Measurements from ENCODE around the gene FAAH.

Gene FAAH

DNA sequence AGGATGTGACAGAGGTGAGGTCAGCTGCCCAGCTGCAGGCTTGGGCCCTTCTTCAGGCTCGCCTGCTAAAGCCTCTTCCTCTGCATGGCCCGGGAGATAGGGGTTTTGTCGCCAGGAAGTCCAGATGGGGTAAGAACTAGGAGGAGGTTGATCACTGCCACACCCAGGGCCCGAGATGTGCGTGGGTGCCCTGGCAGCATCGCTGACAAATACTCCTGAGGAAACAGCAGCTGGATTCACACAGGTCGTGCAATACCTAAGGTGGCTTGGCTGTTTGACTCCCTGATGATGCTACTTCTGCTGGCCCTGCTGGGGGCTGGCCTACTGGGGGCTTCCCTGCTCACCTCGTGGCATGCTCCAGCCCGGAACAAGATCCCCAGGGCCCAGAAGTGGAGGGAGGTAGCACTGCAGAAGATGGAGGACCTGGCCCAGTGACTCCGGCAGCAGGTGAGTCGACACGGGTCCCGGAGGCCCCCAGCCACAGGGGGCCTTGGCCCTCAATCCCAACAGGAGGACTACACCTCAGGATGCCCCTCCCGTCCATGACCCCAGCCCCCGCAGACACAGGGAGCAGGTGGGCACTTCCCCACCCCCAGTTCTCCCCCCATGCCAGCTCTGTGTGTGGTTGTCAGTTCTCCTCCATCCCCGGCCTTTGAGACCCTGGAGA, 29.6 kb downstream of the FAAH start:
- no peak for DNase-seq

DNA sequence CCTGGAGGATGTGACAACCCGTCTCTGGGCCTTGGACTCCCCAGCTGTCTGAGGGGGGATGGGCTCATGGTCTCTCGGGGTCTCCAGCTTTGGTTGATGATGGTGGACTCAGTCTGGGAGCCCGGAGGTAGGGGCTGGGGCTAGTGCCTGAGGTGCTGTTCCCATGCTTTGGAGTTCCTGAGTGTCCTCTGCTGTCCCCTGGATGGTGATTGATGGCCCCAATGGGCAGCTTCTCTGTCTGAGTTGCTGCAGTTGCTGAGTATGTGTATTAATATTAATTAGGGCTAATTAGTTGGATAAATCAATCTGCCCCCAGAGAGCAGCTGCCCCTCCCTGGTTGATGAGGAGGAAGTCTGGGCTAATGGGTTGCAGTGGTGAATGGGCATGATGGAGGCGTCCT, 30.6 kb downstream of the FAAH start:
- no peak for DNase-seq

DNA sequence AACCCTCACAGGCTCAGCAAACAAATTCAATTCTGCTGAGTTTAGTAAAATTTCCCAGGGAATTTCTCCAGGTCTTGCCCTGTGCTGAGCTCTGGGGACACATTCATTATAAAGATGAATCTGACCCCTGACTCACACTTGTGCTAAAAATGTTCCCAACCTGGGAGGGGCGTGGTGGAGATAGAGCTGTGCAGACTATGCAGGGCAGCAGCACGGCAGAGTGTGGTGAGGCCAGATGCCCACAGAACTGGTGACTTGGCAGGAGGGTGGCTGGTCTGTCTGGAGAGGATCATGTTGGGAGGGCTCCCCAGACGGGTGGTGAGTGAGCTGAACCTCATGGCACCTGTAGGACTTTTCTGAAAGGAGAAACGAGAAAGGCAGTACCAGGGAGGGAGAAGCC, 31.6 kb downstream of the FAAH start:
- no peak for DNase-seq

DNA sequence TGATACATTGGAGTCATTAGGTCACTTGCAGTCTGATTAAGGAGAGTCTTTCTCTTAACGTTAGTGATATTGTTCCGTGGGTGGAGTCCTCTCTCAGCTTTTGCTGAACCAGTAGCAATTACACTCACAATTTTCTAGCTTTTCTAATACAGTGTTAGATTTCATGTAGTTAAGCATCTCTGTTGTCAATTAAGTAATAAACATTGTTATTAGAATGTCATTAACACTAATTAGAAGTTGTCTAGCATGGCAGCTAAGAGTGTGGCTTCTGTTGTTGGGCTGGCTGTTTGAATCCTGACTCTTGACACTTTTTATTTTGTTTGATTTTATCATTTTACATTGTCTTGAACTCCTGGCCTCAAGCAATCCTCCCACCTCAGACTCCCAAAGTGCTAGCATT, 33.4 kb downstream of the FAAH start:
- no peak for DNase-seq

DNA sequence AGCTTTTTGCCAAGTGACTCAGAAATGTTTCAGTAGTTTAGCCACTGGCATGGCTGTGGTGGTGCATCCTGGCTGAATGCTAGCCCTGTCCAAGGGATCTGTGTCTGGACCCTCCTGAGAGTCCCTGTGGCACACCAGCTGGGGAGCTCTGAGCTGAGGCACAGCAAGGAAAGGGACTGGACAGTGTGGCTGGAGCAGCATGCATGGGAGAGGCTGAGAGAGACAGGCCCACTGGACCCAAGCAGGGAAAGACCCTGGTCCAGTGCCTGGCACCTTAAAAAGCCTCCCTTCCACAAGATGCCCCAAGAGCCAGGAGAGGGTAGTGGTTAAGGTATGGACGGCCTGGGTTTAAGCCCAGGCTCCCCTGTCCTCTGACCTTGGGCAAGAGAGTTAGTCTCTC, 35.3 kb downstream of the FAAH start:
- no peak for DNase-seq

DNA sequence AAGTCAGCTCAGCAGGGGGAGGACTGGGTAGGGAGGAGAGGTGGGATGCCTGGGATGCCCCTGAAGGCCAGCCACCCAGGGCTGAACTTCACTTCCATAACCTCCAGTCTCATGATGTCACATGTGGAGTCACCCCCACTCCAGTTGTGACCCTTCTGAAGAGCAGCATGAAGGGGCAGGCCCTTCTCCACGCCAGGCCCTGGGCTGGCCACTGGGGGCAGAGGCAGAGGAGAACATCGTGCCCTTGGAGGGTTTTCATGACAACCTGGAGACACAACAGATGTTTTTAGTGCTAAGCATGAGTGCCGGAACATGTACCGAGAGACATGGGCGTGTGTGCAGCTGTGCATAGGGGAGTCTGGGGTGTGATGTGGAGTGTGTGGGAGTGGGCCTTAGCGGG, 37.6 kb downstream of the FAAH start:
- DNase-seq: no peak

DNA sequence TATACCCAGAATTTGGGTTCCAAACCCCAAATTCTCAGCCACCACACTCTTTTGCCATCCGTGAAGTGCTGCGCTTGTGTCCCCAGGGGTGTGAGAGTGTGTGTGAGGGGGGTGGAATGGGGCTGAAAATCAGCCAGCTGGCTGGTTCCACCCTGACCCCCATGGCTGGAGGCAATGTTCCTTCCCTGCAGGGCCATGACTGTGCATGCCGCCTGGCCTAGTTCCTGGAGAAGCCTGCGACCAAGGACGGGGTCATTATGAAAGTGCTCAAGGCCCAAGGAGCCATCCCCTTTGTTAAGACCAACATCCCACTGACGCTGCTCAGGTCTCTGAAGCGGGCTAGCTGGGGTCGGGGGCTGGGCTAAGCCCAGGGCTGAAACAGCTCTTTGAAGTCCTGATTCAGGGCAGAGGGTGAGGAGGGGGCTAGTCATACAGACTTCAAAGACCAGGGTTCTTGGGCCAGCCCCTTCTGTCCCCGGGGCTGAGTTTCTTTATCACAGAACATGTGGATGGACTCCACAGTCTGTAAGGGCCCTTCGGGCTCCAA, 38.7 kb downstream of the FAAH start:
- no peak for DNase-seq

DNA sequence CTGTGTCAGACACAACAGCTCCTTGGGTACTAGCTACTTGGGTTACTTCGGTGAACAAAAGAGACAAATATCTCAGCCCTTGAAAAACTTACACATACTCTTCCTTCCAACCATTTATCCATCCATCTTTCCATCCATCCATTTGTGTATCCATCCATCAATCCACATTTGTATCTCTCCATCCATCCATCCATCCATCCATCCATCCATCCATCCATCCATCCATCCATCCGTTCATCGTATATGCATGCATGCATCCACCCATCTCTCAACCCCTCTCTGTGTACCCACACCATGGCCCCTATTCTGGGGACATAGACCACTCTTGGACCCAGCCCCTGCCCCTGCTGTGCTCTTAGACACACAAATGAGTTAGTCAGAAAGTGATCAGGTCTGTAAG, 40.2 kb downstream of the FAAH start:
- no peak for DNase-seq

DNA sequence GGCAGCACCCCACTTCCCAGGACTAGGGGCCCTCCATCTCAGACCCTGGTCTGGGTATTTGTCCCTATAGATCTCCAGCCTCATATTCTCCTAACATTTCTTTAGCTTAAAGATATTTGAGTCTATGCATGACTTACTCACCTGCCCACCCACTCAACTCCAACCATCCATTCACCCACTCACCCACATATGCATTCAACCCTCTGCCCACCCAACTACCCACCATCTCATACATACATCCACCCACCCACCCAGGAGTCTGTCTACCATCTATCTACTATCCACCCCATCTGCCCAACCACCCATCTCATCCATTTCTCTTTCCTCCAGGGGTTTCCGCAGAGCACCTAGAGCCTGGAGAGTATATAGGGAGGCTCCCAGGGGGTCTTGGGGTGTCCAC, 42.7 kb downstream of the FAAH start:
- DNase-seq: no peak

DNA sequence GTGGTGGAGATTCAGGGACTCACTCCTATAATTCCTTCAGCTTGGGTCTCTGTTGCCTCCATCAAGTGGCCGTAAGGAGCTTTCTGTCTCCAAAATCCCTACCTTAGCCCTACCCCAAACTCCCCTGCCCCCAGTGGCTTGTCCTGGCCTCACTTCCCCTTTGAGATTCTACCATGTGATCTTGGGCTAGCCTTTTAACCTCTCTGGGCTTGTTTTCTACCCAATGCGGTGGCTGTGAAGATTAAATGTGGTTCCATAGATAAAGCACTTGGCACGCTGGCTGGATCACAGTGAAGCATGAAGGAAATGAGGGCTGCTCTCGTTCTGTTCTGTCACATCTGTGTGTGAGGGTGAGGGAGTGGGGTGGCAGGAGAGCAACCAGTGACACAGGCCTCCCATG, 43.6 kb downstream of the FAAH start:
- DNase-seq: no peak

DNA sequence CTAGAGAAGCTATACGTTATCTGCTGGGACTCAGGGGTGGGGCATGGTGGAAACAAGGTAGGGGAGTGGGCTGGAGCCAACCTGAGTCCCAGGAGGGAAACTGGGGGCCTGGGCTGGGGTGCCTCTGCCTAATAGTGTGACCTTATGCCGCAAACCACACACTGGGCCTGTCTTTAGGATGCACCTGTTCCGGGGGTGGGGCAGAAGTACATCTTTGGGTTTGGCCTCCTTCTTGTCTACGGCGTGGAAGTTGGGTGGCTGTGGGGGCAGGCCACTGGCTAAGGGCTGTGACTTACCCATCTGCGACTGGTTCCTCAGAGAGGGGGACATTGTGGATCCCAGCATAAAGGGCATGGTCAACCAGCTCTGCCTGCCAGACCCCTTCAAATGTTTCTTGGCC, 44.2 kb downstream of the FAAH start:
- DNase-seq: no peak

DNA sequence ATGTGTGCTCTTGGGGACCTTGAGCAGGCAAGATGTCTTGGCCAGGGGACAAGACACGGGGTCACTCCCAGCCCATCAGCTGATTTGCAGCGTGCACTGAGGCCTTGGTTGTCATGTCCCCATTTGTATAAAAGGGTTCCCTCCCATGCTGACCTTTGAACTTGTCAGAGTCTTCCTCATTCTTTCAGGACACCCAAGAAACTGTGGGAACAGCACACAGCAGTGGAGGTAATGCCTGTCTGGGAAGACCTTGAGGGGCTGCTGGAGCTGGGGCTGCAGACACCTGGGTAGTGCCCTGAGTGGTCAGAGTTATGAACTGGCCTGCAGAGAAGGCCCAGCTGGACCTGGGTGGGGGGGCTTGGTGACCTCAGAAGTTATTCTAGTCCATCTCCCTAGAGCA, 46.4 kb downstream of the FAAH start:
- no peak for DNase-seq

DNA sequence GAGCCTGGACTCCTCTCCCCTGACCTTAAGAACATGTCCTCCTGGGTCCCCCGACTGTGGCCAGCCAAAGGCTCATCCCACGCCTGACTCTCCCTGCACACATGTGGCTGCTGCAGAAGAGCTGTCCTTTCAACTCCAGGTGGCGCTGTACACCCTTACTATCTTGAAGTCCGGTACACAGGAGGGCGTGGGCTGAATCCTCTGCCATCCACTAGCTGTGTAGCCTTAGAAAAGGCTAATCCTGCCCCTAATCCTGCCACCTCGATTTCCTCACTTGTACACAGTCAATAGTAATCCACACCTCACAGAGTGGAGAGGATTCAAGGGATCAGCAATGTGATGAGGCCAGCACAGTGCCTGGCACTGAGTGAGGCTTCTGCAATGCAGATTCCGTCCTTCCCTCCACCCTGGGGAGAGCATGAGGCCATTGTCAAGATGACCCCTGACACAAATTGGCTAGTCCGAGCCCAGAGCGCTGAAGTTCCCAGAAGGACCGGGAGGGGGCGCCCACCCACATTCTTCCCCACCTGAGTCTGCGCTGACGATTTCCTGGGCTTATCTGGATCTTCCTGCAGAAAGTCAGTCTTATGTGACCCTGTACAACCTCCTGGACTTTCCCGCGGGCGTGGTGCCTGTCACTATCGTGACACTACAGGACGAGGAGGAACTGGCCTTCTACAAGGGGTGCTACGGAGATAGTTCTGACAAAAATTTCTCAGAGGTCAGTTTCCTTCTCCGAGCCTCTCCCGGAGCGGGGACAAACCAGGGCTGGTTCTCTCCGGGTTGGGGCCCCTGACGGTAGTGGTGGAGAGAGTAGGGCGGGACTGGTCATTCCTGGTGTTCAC, 48.4 kb downstream of the FAAH start:
- peak; percentile 88 to 90 for DNase-seq

DNA sequence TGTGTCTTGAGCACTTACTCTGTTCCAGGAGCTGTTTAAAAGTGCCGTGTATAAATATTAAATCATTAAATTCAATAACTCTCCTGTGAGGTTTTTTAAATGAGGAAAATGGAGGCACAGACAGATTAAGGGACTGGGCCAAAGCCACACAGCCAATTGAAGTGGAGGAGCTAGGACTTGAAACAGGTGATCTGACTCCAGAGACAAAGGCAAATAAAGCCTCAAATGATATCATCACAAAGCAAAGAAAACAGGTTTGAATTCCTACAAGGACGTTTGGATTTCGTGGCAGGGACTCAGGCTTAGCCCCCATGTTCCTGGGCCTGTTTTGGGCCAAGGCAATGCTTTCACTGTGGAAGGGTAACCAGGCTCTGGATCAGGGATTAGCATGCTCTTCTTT, 50.3 kb downstream of the FAAH start:
- no peak for DNase-seq

DNA sequence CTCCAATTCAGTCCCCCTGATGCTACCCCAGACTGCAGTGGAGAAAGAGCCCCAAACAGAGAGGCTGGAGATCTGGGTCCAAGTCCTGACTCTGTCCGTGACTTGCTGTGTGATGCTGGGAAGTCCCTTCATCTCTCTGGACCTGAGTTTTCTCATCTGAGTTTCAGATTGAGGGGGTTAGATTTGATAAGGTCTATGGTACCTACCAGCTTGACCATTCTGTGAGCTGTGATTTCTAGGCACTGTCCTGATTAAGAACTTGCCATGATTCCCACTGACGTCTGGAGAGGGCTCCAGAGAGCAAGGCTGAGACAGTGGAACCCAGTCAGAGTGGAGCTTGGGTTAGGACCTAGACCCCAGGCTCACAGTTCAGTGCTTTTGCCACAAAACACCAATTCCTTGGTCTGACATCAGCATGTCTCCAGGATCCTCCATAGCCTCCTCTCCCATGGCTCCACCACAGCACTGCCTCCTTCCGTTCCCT, 51.7 kb downstream of the FAAH start:
- no peak for DNase-seq

DNA sequence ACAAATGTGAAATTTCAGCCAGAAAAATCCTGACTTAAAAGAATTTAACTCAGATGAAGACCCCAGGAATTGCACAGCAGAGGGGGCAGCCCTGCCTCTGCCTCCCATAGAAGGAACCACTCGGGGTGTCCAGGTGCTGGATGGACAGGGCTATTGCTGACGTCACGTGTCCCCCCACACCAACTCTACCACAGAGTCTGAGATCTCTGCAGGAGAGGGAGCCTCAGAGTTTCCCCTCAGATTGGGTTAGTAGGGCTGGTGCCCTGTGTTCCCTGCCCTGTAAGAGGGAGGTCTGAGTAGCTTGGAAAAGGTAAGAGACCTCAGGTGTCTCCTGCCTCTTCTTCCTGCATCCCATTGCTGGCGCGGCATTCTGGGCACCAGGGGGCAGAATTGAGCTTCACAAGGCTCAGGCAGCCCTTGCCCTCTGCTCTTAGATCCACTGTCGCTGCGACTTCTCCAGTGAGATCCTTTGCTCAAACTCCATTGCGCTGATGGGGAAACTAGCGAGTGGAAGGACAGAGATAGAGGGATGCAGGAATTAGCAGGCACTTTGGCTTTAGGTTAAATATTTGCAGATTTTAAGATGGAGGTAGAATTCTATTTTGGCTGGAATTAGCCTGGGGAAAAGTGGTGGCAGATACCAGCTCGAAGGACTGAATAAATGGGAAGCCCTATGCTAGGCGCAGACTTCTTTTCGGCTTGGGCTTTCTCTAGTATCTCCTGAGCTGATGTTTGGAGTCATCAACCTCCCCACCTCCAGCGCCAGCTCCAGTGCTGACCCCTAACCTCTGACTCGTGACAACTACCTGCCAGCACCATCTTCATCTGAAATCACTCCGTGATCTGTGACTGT, 52.8 kb downstream of the FAAH start:
- DNase-seq: peak; percentile 88 to 89

DNA sequence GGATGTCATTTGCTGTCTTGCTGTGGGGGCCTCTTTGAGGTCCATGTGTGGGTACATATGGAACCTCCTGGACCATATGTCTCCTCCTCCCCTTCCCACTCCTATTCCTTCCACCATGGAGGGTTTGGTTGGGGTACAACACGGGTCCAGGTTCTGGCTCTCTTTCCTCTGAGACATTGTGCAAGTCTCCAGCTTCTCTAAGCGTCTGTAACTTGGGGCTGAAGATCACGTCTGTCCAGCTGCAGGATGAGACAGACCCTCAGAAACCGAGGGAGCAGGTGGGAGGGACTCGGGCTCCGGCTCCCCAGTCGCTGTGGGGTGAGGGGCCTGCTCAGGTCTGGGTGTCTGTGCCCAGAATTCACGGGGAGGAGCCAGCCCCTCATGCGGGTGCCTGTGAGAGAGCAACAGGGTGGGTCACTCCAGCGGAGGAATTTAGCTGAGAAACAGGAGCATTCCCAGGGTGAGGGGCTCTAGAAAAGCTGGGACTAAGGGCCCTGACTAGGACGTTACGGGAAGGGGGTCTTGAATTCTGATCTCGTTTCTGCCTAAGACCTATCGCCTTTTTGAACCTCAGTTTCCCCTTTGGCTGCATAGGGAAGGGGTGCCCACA, 53.5 kb downstream of the FAAH start:
- no peak for DNase-seq

DNA sequence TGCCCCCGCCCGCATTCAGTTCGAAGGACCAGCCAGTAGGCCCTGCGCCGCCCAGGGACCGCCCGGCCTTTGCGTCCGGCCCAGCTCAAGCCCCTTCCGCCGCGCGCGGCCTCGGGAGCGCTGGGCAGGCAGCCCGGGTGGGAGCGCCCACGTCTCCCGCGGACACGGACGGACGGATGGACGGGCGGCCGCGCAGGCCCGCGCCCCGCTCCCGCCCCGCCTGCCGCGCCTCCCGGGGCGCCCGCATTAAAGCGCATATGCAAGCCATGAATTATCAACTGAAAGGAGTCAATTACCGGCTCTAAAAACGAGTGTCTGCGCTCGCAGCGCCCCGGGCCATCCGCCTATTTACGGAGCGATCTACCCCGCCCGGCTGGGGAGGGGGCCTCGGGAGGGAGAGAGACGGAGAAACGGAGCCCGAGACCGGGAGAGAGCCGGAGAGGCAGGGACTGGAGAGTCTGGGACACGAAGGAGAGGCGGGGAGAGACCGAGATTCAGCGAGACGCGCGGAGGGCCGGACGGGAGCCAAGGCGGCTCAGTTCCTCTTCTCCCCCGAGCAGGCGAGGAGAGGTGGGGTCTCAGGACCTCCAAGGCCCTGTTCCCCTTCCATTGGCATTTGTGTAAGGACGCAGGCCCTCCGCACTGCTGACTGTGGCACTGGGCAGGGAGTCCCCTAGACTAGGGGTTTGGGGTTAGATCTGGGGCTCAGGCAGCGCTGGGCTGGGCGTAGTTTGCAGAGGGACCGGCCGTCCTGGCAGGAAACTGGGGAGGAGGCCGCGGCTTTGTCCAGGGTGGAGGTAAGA, 54.2 kb downstream of the FAAH start:
- no peak for DNase-seq

DNA sequence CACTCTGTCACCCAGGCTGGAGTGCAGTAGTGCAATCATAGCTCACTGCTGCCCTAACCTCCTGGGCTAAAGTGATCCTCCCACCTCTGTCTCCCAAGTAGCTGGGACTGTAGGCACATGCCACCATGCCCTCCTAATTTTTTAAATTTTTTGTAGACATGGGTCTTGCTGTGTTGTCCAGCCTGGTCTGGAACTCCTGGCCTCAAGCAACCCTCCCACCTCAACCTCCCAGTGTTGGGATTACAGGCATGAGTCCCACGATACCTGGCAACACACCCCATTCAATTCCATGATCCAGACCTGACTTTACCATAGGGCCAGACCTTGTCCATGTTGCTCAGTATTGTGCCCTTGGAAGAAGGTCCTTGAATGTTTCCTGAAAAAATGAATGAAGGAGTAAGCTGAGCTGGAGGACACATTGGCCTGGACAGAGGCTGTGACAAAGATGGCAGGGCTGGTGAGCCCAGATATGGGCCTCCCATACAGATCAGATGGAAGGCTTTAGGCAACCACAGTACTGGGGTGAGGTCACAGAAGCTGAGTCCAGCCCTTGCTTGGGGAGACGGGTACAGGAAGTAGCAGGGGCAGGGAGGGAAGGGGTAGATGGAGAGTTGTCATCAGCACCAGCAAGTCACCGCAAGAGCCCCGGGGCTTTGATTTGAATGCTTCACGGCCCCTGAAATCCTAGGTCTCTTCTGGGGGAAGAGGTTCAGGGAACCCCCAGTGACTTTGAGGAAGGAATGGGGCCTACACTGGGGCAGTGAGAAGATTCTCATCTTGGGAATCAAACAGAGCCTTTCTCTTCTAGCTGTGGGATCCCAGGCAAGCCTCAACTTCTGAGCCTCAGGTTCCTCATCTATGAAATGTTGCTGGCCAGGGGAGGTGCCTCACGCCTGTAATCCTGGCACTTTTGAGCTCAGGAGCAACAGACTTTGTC, 55.4 kb downstream of the FAAH start:
- DNase-seq: no peak

DNA sequence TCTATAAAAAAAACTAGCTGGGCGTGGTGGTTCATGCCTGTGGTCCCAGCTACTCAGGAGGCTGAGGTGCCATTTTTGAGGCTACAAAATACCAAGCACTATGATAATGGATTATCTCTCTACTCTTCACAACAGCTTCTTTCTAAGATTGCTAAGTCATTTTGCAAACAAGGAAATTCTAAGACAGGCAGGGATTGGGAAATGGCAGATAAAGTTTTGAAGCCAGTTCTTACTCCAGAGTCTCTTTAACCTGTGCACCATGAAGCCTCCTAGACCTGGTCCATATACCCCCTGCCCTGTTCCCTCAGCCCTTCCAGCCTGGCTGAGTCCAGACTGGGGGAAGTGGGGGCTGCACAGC, 56.0 kb downstream of the FAAH start:
- no peak for DNase-seq

Measured in activated T-cell treated with anti-CD3 and anti-CD28 coated beads, Interleukin-2, amount 50 U/mL, for 48 hours (primary cell).